Mesenchymal stem cell (in vitro differentiated cells and primary cell): ENCODE measurements around the gene PIGN.

ENCODE experiments used
- DNase-seq: peaks from one replicate; pipeline ENCODE4 v3.0.0-alpha.2; 2013
- H2AFZ ChIP-seq: one replicate; pipeline ENCODE4 v1.6.1; 2013; ENCODE audit warnings: low read depth, mild to moderate bottlenecking, control low read depth, inconsistent platforms, low read length, moderate library complexity
- H2AK5ac ChIP-seq: 2 replicates; pipeline ENCODE4 v1.6.1; 2013; ENCODE audit warnings: low read length, moderate library complexity, mild to moderate bottlenecking, inconsistent platforms; ENCODE audit not compliant: severe bottlenecking
- H2BK120ac ChIP-seq: one replicate; pipeline ENCODE4 v1.6.1; 2013; ENCODE audit warnings: low read depth, mild to moderate bottlenecking, inconsistent platforms, low read length, moderate library complexity
- H2BK12ac ChIP-seq, 2 experiments: one replicate each; pipeline ENCODE4 v1.6.1; 2013; ENCODE audit warnings: inconsistent platforms in 2 of 2, low read length in 2 of 2, mild to moderate bottlenecking in 2 of 2, moderate library complexity in 2 of 2, control low read depth in 1 of 2
- H2BK15ac ChIP-seq: one replicate; pipeline ENCODE4 v1.6.1; 2013; ENCODE audit warnings: mild to moderate bottlenecking, low read depth, inconsistent platforms; ENCODE audit not compliant: poor library complexity, severe bottlenecking
- H2BK5ac ChIP-seq: 2 replicates; pipeline ENCODE4 v1.6.1; 2013; ENCODE audit warnings: low read depth, mild to moderate bottlenecking, low read length, control low read depth, inconsistent platforms; ENCODE audit not compliant: poor library complexity, severe bottlenecking
- H3K14ac ChIP-seq, 2 experiments: one replicate each; pipeline ENCODE4 v1.6.1; 2013; ENCODE audit warnings: inconsistent platforms in 2 of 2, low read length in 2 of 2, control low read depth in 1 of 2, mild to moderate bottlenecking in 1 of 2, moderate library complexity in 1 of 2
- H3K18ac ChIP-seq, 2 experiments: one replicate each; pipeline ENCODE4 v1.6.1; 2013; ENCODE audit warnings: inconsistent platforms in 2 of 2, low read length in 2 of 2, control low read depth in 1 of 2, low read depth in 1 of 2, mild to moderate bottlenecking in 1 of 2
- H3K23ac ChIP-seq, 2 experiments: one replicate each; pipeline ENCODE4 v1.6.1; 2013; ENCODE audit warnings: inconsistent platforms in 2 of 2, low read length in 2 of 2, mild to moderate bottlenecking in 2 of 2, moderate library complexity in 2 of 2, control low read depth in 1 of 2
- H3K27ac ChIP-seq: 2 replicates; pipeline ENCODE4 v1.5.1; 2013; ENCODE audit warnings: mild to moderate bottlenecking, moderate library complexity, low read length, control low read depth, inconsistent platforms; ENCODE audit not compliant: poor library complexity, severe bottlenecking
- H3K27me3 ChIP-seq, 2 experiments: 2 replicates each; pipeline versions ENCODE4 v1.6.1 to v1.7.0; 2013; ENCODE audit warnings: low read length in 2 of 2, mild to moderate bottlenecking in 2 of 2, moderate library complexity in 2 of 2, control low read depth in 1 of 2, inconsistent platforms in 1 of 2; ENCODE audit not compliant: control insufficient read depth in 1 of 2, insufficient read depth in 1 of 2
- H3K36me3 ChIP-seq, 2 experiments: 2 replicates each; pipeline versions ENCODE4 v1.6.1 to v1.7.0; 2013; ENCODE audit warnings: low read length in 2 of 2, control low read depth in 1 of 2, inconsistent platforms in 1 of 2, low read depth in 1 of 2, mild to moderate bottlenecking in 1 of 2; ENCODE audit not compliant: insufficient read depth in 2 of 2, control insufficient read depth in 1 of 2
- H3K4ac ChIP-seq, 2 experiments: one replicate each; pipeline ENCODE4 v1.6.1; 2013; ENCODE audit warnings: inconsistent platforms in 2 of 2, low read length in 2 of 2, mild to moderate bottlenecking in 2 of 2, moderate library complexity in 2 of 2, control low read depth in 1 of 2, low read depth in 1 of 2
- H3K4me1 ChIP-seq: 2 replicates; pipeline ENCODE4 v1.6.1; 2013; ENCODE audit warnings: low read depth, low read length, control low read depth; ENCODE audit not compliant: control insufficient read depth, insufficient read depth
- H3K4me2 ChIP-seq: 2 replicates; pipeline ENCODE4 v1.6.1; 2013; ENCODE audit warnings: low read length, mild to moderate bottlenecking, inconsistent platforms; ENCODE audit not compliant: poor library complexity, severe bottlenecking
- H3K4me3 ChIP-seq, 2 experiments: 2 replicates each; pipeline versions ENCODE4 v1.5.1 to v1.7.0; 2013; ENCODE audit warnings: low read length in 2 of 2, mild to moderate bottlenecking in 2 of 2, control low read depth in 1 of 2, low read depth in 1 of 2; ENCODE audit not compliant: insufficient read depth in 1 of 2
- H3K79me1 ChIP-seq: replicated peaks from 2 replicates; pipeline ENCODE4 v1.6.1; 2013; ENCODE audit warnings: mild to moderate bottlenecking, control low read depth, low read length, inconsistent platforms; ENCODE audit not compliant: poor library complexity, severe bottlenecking
- H3K9ac ChIP-seq: 2 replicates; pipeline ENCODE4 v1.7.0; 2013; ENCODE audit warnings: mild to moderate bottlenecking, low read length, moderate library complexity
- H3K9me3 ChIP-seq: 2 replicates; pipeline ENCODE4 v1.7.0; 2013; ENCODE audit warnings: mild to moderate bottlenecking, low read length; ENCODE audit not compliant: control insufficient read depth
- H4K8ac ChIP-seq: one replicate; pipeline ENCODE4 v1.6.1; 2013; ENCODE audit warnings: inconsistent platforms, mild to moderate bottlenecking, low read length, moderate library complexity
- H4K91ac ChIP-seq: one replicate; pipeline ENCODE4 v1.6.1; 2013; ENCODE audit warnings: mild to moderate bottlenecking, low read length, inconsistent platforms
- WGBS: methylation state at CpG from one replicate; pipeline ENCODE4 v1.1.7; 2013; ENCODE audit warnings: mixed read lengths; 5-methylcytosine and 5-hydroxymethylcytosine counted together

Gene PIGN

GRCh38 chr18:62200121-62200914 is 13.5 kb upstream of the PIGN start:
- H3K23ac ChIP-seq = no peak overlapping the region
- H2AK5ac ChIP-seq = no peak overlapping the region
- no peak overlapping the region for H2BK120ac ChIP-seq
- no peak overlapping the region for H3K4me2 ChIP-seq
- no peak overlapping the region for H3K9ac ChIP-seq
- H3K4me3 ChIP-seq = no peak overlapping the region
- no peak for DNase-seq
- H3K27me3 ChIP-seq = no peaks in the 10 kb centered on the region
- no peak overlapping the region for H3K18ac ChIP-seq
- H3K36me3 ChIP-seq = no peaks in the 10 kb centered on the region
- WGBS = 100% methylated on average over 1 of the region's 3 CpGs
- H4K91ac ChIP-seq = no peak overlapping the region
- no peak overlapping the region for H2BK15ac ChIP-seq
- peaks cover 13% of the 10 kb centered on the region for H3K79me1 ChIP-seq
- H3K9me3 ChIP-seq = no peaks in the 10 kb centered on the region
- no peak overlapping the region for H3K14ac ChIP-seq
- H3K4me1 ChIP-seq = no peaks in the 10 kb centered on the region
- H3K4ac ChIP-seq = no peak overlapping the region
- no peak overlapping the region for H2BK5ac ChIP-seq
- no peak overlapping the region for H2AFZ ChIP-seq
- no peak overlapping the region for H4K8ac ChIP-seq
- no peak overlapping the region for H2BK12ac ChIP-seq
- H3K27ac ChIP-seq = no peak overlapping the region

- Histone ChIP-seq H3K18ac (no peak overlapping the region), H4K91ac (no peak overlapping the region), H2BK15ac (no peak overlapping the region), H3K79me1 (peaks cover 13% of the 10 kb centered on the region), H3K4ac (no peak overlapping the region), H3K23ac (no peak overlapping the region), H3K27ac (no peak overlapping the region), H3K4me1 (no peaks in the 10 kb centered on the region), H3K36me3 (no peaks in the 10 kb centered on the region), H2BK120ac (no peak overlapping the region), H2BK12ac (no peak overlapping the region), H3K4me3 (no peak overlapping the region), H2AK5ac (no peak overlapping the region), H3K9me3 (no peaks in the 10 kb centered on the region), H3K14ac (no peak overlapping the region), H3K9ac (no peak overlapping the region), H4K8ac (no peak overlapping the region), H2AFZ (no peak overlapping the region), H3K27me3 (no peaks in the 10 kb centered on the region), H3K4me2 (no peak overlapping the region), H2BK5ac (no peak overlapping the region)
- 100% methylated on average over 2 of the region's 2 CpGs for WGBS
- no peak for DNase-seq
Observed at GRCh38 chr18:62199629-62200028, 12.8 kb upstream of the PIGN start.

- no peaks in the 10 kb centered on the region for H3K4me1 ChIP-seq
- no peak overlapping the region for H3K27ac ChIP-seq
- no peak overlapping the region for H3K14ac ChIP-seq
- H3K4ac ChIP-seq = no peak overlapping the region
- H3K36me3 ChIP-seq = no peaks in the 10 kb centered on the region
- H4K91ac ChIP-seq = no peak overlapping the region
- H2BK15ac ChIP-seq = no peak overlapping the region
- DNase-seq = no peak
- H3K27me3 ChIP-seq = no peaks in the 10 kb centered on the region
- H3K23ac ChIP-seq = no peak overlapping the region
- no peaks in the 10 kb centered on the region for H3K9me3 ChIP-seq
- H3K79me1 ChIP-seq = peaks cover 12% of the 10 kb centered on the region
- no peak overlapping the region for H2AK5ac ChIP-seq
- H2BK12ac ChIP-seq = no peak overlapping the region
- H3K9ac ChIP-seq = no peak overlapping the region
- WGBS = 67% methylated on average over 1 of the region's 2 CpGs
- no peak overlapping the region for H2BK5ac ChIP-seq
- no peak overlapping the region for H3K18ac ChIP-seq
- H3K4me2 ChIP-seq = no peak overlapping the region
- H4K8ac ChIP-seq = no peak overlapping the region
- H3K4me3 ChIP-seq = no peak overlapping the region
- no peak overlapping the region for H2BK120ac ChIP-seq
- no peak overlapping the region for H2AFZ ChIP-seq
Observed at GRCh38 chr18:62198259-62198658, 11.4 kb upstream of the PIGN start.

GRCh38 chr18:62196980-62197379 is 10.1 kb upstream of the PIGN start:
- peaks cover 12% of the 10 kb centered on the region for H3K79me1 ChIP-seq
- H4K8ac ChIP-seq = no peak overlapping the region
- no peak overlapping the region for H2AFZ ChIP-seq
- no peak overlapping the region for H4K91ac ChIP-seq
- H2BK5ac ChIP-seq = no peak overlapping the region
- H3K14ac ChIP-seq = no peak overlapping the region
- DNase-seq = no peak
- H2BK120ac ChIP-seq = no peak overlapping the region
- no peaks in the 10 kb centered on the region for H3K36me3 ChIP-seq
- H3K18ac ChIP-seq = no peak overlapping the region
- no peaks in the 10 kb centered on the region for H3K4me1 ChIP-seq
- no peak overlapping the region for H3K9ac ChIP-seq
- H3K9me3 ChIP-seq = no peaks in the 10 kb centered on the region
- H3K27me3 ChIP-seq = no peaks in the 10 kb centered on the region
- no peak overlapping the region for H2AK5ac ChIP-seq
- H3K4ac ChIP-seq = no peak overlapping the region
- H3K4me3 ChIP-seq = no peak overlapping the region
- no peak overlapping the region for H3K27ac ChIP-seq
- no peak overlapping the region for H3K4me2 ChIP-seq
- no peak overlapping the region for H2BK12ac ChIP-seq
- no peak overlapping the region for H2BK15ac ChIP-seq
- no peak overlapping the region for H3K23ac ChIP-seq
